Tibial artery (tissue), 4 donors: ENCODE data around the gene ZNF394.
"Not testable (repeated sequence)": the region's sequence is repeated elsewhere in the genome, so short reads cannot be mapped to it uniquely, and the experiment has no call there.

Experiments
- DNase-seq, 2 donors: peaks; one replicate each; pipeline ENCODE4 v3.0.0-alpha.2; 2019
- H3K27ac ChIP-seq, 2 donors: fragments of 200-600 bp; sonication (generic) in 1 of 2; 1 replicate in 1 of 2; 2 replicates in 1 of 2; pipeline ENCODE4 v1.5.1; 2018 to 2019; ENCODE audit warnings: mild to moderate bottlenecking in 1 of 2
- H3K27me3 ChIP-seq, 2 donors: fragments of 200-600 bp; sonication (generic) in 1 of 2; one replicate each; pipeline versions ENCODE4 v1.5.1 to v1.6.0; 2016 to 2019
- H3K36me3 ChIP-seq, 3 donors: fragments of 200-600 bp; sonication (generic) in 2 of 3; one replicate each; pipeline ENCODE4 v1.5.1; 2016 to 2019; ENCODE audit warnings: mild to moderate bottlenecking in 2 of 3
- H3K4me1 ChIP-seq, 4 donors: fragments of 200-600 bp; sonication (generic) in 2 of 4; 1 replicate in 3 of 4; 2 replicates in 1 of 4; pipeline ENCODE4 v1.5.1; 2016 to 2019
- H3K4me3 ChIP-seq, 2 donors: fragments of 200-600 bp; sonication (generic) in 1 of 2; 1 replicate in 1 of 2; 2 replicates in 1 of 2; pipeline ENCODE4 v1.5.1; 2018 to 2019; ENCODE audit warnings: mild to moderate bottlenecking in 2 of 2
- H3K9me3 ChIP-seq, 3 donors: fragments of 200-600 bp; sonication (generic) in 1 of 3; one replicate each; pipeline ENCODE4 v1.5.1; 2016 to 2019
- CTCF ChIP-seq, 2 experiments: fragments of 200-600 bp in 1 of 2; fragments of 450-650 bp in 1 of 2; IDR thresholded peaks; one replicate each; pipeline ENCODE4 v1.5.1; 2017 to 2019; ENCODE audit warnings: antibody characterized with exemption in 2 of 2, mild to moderate bottlenecking in 1 of 2, moderate library complexity in 1 of 2
- intact Hi-C: fragments of 100-400 bp; cut with DNase I; formaldehyde crosslinking; loops from one replicate; pipeline ENCODE4 v1.15.0; 2023; ENCODE audit warnings: low total_unique reads

The ZNF394 gene

GRCh38 chr7:99521399-99521798, 21.3 kb upstream of the ZNF394 start:
- peaks cover 36 to 87% (median 45%) of the 10 kb centered on the region in 3 donors for H3K36me3 ChIP-seq

GRCh38 chr7:99514050-99514449, 14.0 kb upstream of the ZNF394 start:
- H3K36me3 ChIP-seq = peaks cover 47 to 80% (median 55%) of the 10 kb centered on the region in 3 donors
- no peaks in the 10 kb centered on the region for H3K9me3 ChIP-seq
- no peak overlapping the region for H3K4me3 ChIP-seq
- no peaks in the 10 kb centered on the region for H3K27me3 ChIP-seq
- no peak for DNase-seq
- H3K27ac ChIP-seq = no peak overlapping the region
- TF ChIP-seq CTCF (IDR thresholded peaks at IDR 0.05) = no peak
- no peaks in the 10 kb centered on the region for H3K4me1 ChIP-seq
- intact Hi-C loops = no loop called here

More at GRCh38 chr7:99521399-99521798, 21.3 kb upstream of the ZNF394 start:
- H3K27me3 ChIP-seq = no peaks in the 10 kb centered on the region
- intact Hi-C loops = no loop called here
- no peak for DNase-seq
- no peak for TF ChIP-seq CTCF (IDR thresholded peaks at IDR 0.05)
- no peaks in the 10 kb centered on the region for H3K4me1 ChIP-seq
- H3K9me3 ChIP-seq = no peaks in the 10 kb centered on the region
- H3K27ac ChIP-seq = no peak overlapping the region
- H3K4me3 ChIP-seq = no peak overlapping the region

GRCh38 chr7:99505324-99505662, 5.2 kb upstream of the ZNF394 start:
- H3K4me1 ChIP-seq = peaks cover 5 to 40% (median 26%) of the 10 kb centered on the region in 4 donors
- no peaks in the 10 kb centered on the region for H3K36me3 ChIP-seq
- H3K4me3 ChIP-seq = peak overlapping the region; percentile 60 to 68
- H3K27me3 ChIP-seq = no peaks in the 10 kb centered on the region
- DNase-seq = no peak
- no peak for TF ChIP-seq CTCF (IDR thresholded peaks at IDR 0.05)
- intact Hi-C loops = no loop called here
- H3K27ac ChIP-seq = peak overlapping the region; percentile 78 to 95
- no peaks in the 10 kb centered on the region for H3K9me3 ChIP-seq

- intact Hi-C loops = loop anchor here (5.0 kb wide), 2 partner anchors 37 to 53 kb away; partner anchors contain the start of genes ATP5MF and ZNF655
- H3K4me1 ChIP-seq = peaks cover 5 to 40% (median 26%) of the 10 kb centered on the region in 4 donors
- H3K9me3 ChIP-seq = no peaks in the 10 kb centered on the region
- H3K27ac ChIP-seq = peak within 1 kb of the TSS; percentile 78 to 95
- no peaks in the 10 kb centered on the region for H3K27me3 ChIP-seq
- DNase-seq = peak; percentile 98 to 99
- no peak for TF ChIP-seq CTCF (IDR thresholded peaks at IDR 0.05)
- H3K36me3 ChIP-seq = no peaks in the 10 kb centered on the region
- peak within 1 kb of the TSS; percentile 60 to 68 for H3K4me3 ChIP-seq
Measured at GRCh38 chr7:99504603-99505323, 4.7 kb upstream of the ZNF394 start, which contains the start of gene ZKSCAN5. TSS of gene ZKSCAN5 (plus strand) at chr7:99504662. CDS start at chr7:99506045, 1,383 bp downstream.

GRCh38 chr7:99504281-99504602, 4.2 kb upstream of the ZNF394 start:
- peaks cover 5 to 40% (median 28%) of the 10 kb centered on the region in 4 donors for H3K4me1 ChIP-seq
- intact Hi-C loops = loop anchor here (5.0 kb wide), 2 partner anchors 37 to 53 kb away; partner anchors contain the start of genes ATP5MF and ZNF655
- no peaks in the 10 kb centered on the region for H3K36me3 ChIP-seq
- H3K27me3 ChIP-seq = no peaks in the 10 kb centered on the region
- no peak for TF ChIP-seq CTCF (IDR thresholded peaks at IDR 0.05)
- DNase-seq = no peak
- H3K9me3 ChIP-seq = no peaks in the 10 kb centered on the region
- peak overlapping the region; percentile 60 to 68 for H3K4me3 ChIP-seq
- H3K27ac ChIP-seq = peak overlapping the region; percentile 78 to 95

GRCh38 chr7:99501236-99501635, 1.2 kb upstream of the ZNF394 start:
- H3K4me3 ChIP-seq = peak overlapping the region in 1 of 2 donors; percentile 90
- not testable (repeated sequence) for H3K9me3 ChIP-seq, H3K27me3 ChIP-seq
- peaks cover 5 to 45% (median 34%) of the 10 kb centered on the region in 4 donors for H3K4me1 ChIP-seq
- intact Hi-C loops = loop anchor here (5.0 kb wide), 2 partner anchors 34 to 56 kb away; partner anchors contain the start of genes ATP5MF and ZNF655
- peak overlapping the region in 1 of 2 donors; percentile 97 for H3K27ac ChIP-seq
- peak in 1 of 2 donors; percentile 38 for DNase-seq
- peaks cover 6 to 23% (median 23%) of the 10 kb centered on the region in 3 donors for H3K36me3 ChIP-seq
